Measurements from ENCODE around the gene CLIC3.

Gene CLIC3

DNA sequence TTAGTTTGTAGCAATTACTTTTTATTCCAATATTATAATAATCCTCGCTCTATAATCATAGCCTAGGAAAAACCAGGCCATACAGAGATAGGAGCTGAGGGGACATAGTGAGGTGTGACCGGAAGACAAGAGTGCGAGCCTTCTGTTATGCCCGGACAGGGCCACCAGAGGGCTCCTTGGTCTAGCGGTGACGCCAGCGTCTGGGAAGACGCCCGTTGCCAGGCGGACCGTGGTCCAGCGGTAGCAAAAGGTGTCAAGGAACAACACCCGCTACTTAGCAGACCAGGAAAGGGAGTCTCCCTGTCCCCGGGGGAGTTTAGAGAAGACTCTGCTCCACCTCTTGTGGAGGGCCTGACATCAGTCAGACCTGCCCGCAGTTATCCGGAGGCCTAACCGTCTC is 7.9 kb upstream of the CLIC3 start:
- DNase-seq, result peak in 10 of 56 donors; percentile 33 to 56 (median 46)

- no peak for DNase-seq
These were observed 6.3 kb upstream of the CLIC3 start for GRCh38 chr9:137002646-137003041.

- DNase-seq, result no peak
These were observed 5.7 kb upstream of the CLIC3 start for GRCh38 chr9:137001857-137002645.

GRCh38 chr9:137000177-137000930 is 4.0 kb upstream of the CLIC3 start:
- DNase-seq, result no peak

DNA sequence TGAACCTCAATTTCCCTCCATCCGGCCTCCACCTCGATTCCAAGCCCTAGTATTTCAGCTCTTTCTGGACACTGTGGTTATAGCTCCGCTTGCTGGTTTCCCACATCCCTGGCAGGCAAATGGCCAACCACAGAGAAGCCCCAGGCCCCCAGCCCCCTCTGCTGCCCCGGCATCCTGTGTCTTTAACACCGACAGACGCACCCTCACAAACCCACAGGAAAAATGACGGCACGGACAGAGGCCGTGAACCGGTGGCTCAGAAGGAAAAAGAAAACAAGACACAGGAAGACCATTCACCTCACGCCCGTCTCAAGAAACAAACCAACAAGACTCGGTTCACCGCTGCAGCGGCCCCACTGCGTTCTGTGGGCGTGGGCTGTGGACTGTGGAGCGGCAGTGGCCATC is 1.5 kb upstream of the CLIC3 start:
- DNase-seq, result no peak

DNA sequence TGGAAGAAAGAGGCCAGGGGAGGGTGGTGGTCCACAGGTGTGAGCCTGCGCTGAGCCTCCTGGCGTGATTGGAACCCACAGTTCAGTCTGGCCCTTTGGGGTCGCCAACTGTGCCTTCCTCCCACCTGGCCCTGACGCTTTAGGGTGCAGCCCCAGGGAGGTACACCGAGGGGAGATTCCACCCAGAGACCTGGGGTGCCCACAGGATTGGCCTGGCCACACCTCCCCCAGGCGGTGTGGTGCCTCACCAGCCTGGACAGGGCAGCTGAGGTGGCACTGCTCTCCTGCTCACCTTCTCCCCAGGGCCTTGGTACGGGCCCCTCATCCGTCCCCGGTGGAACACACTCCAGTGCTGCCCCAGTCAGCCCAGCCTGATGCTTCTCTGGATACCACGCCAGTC is 1.0 kb upstream of the CLIC3 start:
- no peak for DNase-seq

- peak in 14 of 56 donors; percentile 24 to 52 (median 36) for DNase-seq
These were observed 526 bp downstream of the CLIC3 start for GRCh38 chr9:136995772-136996311.

DNA sequence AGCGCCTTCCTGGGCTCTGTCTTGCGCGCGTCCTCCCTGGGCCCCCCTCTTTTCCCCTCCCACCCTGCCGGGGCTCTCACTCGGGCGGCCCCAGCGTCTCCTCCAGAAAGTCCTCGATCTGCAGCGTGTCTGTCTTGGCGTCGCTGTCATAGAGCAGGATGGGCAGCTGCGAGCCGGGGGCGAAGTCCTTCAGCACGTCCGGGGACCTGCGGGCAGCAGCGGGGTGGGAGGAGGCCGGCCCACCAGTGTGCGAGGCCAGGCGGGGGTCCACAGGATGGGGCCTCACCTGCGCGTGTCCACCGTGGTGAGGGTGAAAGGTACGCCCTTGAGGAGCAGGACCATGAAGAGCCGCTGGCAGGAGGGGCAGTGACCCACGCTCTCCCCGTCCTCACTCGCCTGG is 1.0 kb downstream of the CLIC3 start:
- no peak for DNase-seq

- DNase-seq, result no peak
These were observed 1.5 kb downstream of the CLIC3 start for GRCh38 chr9:136994888-136995230.

DNA sequence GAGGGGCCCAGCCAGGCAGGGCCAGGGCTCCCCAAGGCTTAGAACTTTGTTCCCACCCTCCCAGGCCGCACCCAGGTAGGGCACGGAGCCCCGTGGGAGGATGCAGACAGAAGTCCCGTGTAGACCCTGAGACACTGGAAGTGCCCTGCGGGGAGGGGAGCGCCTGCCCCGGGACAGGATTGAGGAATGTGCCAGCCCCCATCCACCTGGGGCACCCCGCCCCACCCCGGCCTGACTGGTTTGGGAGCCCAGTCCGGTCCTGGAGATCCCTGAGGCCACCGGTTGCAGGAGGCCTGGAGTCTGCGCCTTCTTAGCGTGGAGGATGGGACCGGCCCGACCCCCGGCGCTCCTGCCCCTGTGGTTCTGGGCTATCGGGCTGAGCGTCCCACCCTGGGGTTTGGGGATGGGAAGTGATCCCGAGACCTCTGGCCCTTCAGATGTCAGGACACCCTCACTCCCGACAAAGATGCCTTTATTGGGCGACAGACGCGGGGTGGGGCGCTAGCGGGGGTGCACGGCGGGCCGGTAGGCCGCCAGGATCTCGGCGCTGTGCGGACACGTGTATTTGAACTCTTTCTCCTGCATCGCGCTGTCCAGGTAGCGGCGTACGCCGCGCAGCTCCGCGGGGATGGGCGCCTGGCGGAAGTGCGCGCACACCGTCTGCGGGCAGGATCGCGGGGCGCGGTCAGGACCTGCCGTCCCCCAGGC is 2.0 kb downstream of the CLIC3 start:
- DNase-seq, result no peak

DNA sequence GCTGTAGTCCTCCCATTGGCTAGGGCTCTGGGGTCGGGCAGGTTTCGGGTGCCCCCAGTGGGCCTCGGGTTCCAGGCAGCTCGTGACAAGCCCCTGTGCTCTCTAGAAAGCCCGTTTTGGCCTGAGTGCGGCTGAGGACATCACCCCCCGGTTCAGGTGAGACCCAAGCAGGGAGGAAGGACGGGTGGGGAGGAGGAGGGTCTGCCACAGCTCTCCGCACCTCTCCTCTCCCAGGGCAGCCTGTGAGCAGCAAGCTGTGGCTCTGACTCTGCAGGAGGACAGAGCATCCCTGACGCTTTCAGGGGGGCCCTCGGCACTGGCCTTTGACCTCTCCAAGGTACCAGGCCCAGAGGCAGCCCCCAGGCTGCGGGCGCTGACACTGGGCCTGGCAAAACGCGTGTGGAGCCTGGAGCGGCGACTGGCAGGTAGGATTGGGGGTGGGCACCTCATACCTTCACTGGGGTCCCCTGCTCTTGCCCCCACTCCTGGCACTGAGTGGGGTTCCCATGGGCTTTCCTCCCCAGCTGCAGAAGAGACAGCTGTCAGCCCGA is 3.5 kb downstream of the CLIC3 start:
- no peak for DNase-seq

DNA sequence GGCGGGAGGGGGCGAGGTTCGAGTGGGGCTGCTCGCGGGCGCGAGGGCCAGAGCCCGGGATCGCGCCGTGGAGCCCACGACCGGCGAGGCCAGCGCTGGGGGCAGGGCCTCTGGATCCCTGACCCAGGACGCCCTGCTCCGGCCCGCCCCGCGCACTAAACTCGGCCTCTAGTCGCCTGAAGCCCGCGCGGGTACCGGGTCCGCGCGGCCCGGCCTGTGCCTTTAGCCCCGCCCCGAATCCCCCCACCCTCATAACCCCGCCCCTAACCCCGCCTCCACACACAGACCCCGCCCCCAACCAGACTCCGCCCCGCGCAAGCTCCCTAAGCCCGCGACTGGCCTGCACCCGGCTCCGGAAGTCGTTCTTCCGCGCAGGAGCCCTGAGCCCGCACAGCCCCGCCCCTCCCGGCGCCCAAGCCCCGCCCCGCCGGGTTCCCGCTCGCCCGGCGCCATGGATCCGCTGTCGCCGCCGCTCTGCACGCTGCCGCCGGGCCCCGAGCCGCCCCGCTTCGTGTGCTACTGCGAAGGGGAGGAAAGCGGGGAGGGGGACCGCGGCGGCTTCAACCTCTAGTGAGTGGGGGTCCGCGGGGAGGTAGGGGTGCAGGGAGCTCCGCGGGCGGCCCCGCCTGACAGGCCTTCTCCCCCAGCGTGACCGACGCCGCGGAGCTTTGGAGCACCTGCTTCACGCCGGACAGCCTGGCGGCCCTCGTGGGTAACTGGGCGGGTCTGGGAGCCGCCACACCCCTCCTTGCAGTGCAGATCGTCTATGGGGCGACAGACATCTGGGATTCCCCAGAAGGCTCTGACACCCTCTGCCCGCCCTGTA is 4.2 kb downstream of the CLIC3 start, which contains the start of gene PAXX:
TSS of gene PAXX (plus strand) at position 430 of the 826 bp plus-strand sequence. CDS start at position 452, 22 bp downstream.
- DNase-seq, result peak; percentile 23 to 94 (median 83)

GRCh38 chr9:136990242-136990911 is 6.0 kb downstream of the CLIC3 start:
- DNase-seq, result no peak

GRCh38 chr9:136988872-136989271 is 7.5 kb downstream of the CLIC3 start:
- no peak for DNase-seq

DNA sequence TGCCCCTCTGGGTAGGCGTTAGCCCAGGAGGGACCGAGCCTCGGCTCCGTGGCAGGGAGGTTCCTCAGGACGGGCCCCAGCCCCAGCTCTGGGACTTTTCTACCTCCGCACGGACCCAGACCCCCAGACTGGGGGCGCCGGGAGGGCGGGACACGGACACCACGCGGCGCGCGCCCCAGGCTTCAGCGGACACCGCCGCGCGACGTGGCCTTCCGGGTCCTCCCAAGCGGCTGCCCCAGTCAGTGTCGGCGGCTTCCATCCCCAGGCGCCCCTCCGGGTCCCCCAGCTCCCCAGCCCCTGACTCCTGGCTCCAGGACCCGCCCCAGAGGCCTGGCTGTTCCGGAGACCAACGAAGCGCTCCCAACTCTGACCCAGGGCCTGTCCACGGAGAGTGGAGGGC is 10.5 kb downstream of the CLIC3 start:
- DNase-seq, result no peak

GRCh38 chr9:136985027-136985602 is 11.3 kb downstream of the CLIC3 start:
- peak in 2 of 56 donors; percentile 48 to 49 for DNase-seq

- DNase-seq, result peak in 3 of 56 donors; percentile 33 to 60 (median 41)
These were observed 11.8 kb downstream of the CLIC3 start for GRCh38 chr9:136984464-136985026.

GRCh38 chr9:136983656-136984314 is 12.6 kb downstream of the CLIC3 start:
- DNase-seq, result peak in 4 of 56 donors; percentile 29 to 72 (median 53)

- DNase-seq, result peak in 13 of 56 donors; percentile 39 to 81 (median 65)
These were observed 13.2 kb downstream of the CLIC3 start for GRCh38 chr9:136983167-136983566.

All from amygdala (tissue), 56 donors.